ENCODE data around the gene SUPT20HL2. TPM values are rescaled to one million over a fixed set of nuclear protein-coding genes. Genes with fewer than 3 reads are reported as not detected.

SUPT20HL2 gene
- polyA plus RNA-seq, 1 donor, result 0.18 TPM

Other genes with a start within 250 kb of the SUPT20HL2 start
- gene ZFX, start 164.3 kb downstream of the SUPT20HL2 start, polyA plus RNA-seq (ENCODE audit: insufficient read length), result 16.6 TPM
- not detected for gene SUPT20HL1, start 46.6 kb upstream of the SUPT20HL2 start, polyA plus RNA-seq (ENCODE audit: insufficient read length)
- 1.5 TPM for gene PDK3, start 151.2 kb upstream of the SUPT20HL2 start, polyA plus RNA-seq (ENCODE audit: insufficient read length)